Neural progenitor cell (in vitro differentiated cells): ENCODE data around the gene OARD1. TPM values are rescaled to one million over a fixed set of nuclear protein-coding genes. Genes with fewer than 3 reads are reported as not detected.

Experiments
- DNase-seq: peaks from one replicate; pipeline ENCODE4 v3.0.0-alpha.2; 2016; ENCODE audit warnings: low spot score
- H2AFZ ChIP-seq: fragments of 200-600 bp; sonication (generic); replicated peaks from 2 replicates; pipeline ENCODE4 v1.6.1; 2016; ENCODE audit warnings: antibody characterized with exemption
- H3F3A ChIP-seq: fragments of 200-600 bp; sonication (generic); 2 replicates; pipeline ENCODE4 v1.6.1; 2016; ENCODE audit warnings: antibody characterized with exemption, low read depth
- H3K27ac ChIP-seq: fragments of 200-600 bp; sonication (generic); 2 replicates; pipeline ENCODE4 v1.5.1; 2016; ENCODE audit warnings: mild to moderate bottlenecking
- H3K27me3 ChIP-seq: fragments of 200-600 bp; sonication (generic); 2 replicates; pipeline ENCODE4 v1.6.1; 2016; ENCODE audit warnings: mild to moderate bottlenecking, moderate library complexity
- H3K36me3 ChIP-seq: fragments of 200-600 bp; sonication (generic); 2 replicates; pipeline ENCODE4 v1.5.1; 2016
- H3K4me1 ChIP-seq: fragments of 200-600 bp; sonication (generic); 2 replicates; pipeline ENCODE4 v1.6.1; 2016; ENCODE audit warnings: mixed run types
- H3K4me2 ChIP-seq: fragments of 200-600 bp; sonication (generic); 2 replicates; pipeline ENCODE4 v1.6.1; 2016
- H3K4me3 ChIP-seq: fragments of 200-600 bp; sonication (generic); 2 replicates; pipeline ENCODE4 v1.5.1; 2016
- H3K79me2 ChIP-seq: fragments of 200-600 bp; sonication (generic); 2 replicates; pipeline ENCODE4 v1.6.1; 2016; ENCODE audit warnings: low read depth
- H3K9ac ChIP-seq: fragments of 200-600 bp; sonication (generic); 2 replicates; pipeline ENCODE4 v1.6.1; 2016
- H3K9me3 ChIP-seq: fragments of 200-600 bp; sonication (generic); 2 replicates; pipeline ENCODE4 v1.5.1; 2016; ENCODE audit warnings: low read depth
- H4K20me1 ChIP-seq: fragments of 200-600 bp; sonication (generic); 2 replicates; pipeline ENCODE4 v1.6.1; 2016; ENCODE audit warnings: low read depth
- H3K27ac Mint-ChIP-seq: 3 replicates; pipeline ENCODE4 v1.8.0; 2021; ENCODE audit warnings: mixed read lengths
- H3K27me3 Mint-ChIP-seq: 2 replicates; pipeline ENCODE4 v1.8.0; 2022; ENCODE audit warnings: low read depth, mild to moderate bottlenecking, inconsistent platforms, moderate library complexity, mixed read lengths; ENCODE audit not compliant: insufficient read depth
- H3K36me3 Mint-ChIP-seq: 3 replicates; pipeline ENCODE4 v1.8.0; 2021; ENCODE audit warnings: mixed read lengths
- H3K4me1 Mint-ChIP-seq: 3 replicates; pipeline ENCODE4 v1.8.0; 2021; ENCODE audit warnings: mixed read lengths
- H3K4me3 Mint-ChIP-seq: 3 replicates; pipeline ENCODE4 v1.8.0; 2021; ENCODE audit warnings: mild to moderate bottlenecking, moderate library complexity, mixed read lengths
- H3K9me3 Mint-ChIP-seq: 3 replicates; pipeline ENCODE4 v1.8.0; 2020; ENCODE audit warnings: mixed read lengths
- EZH2 ChIP-seq: fragments of 200-600 bp; sonication (generic); IDR thresholded peaks from 2 replicates; pipeline ENCODE4 v1.6.1; 2017; ENCODE audit warnings: antibody characterized with exemption, mild to moderate bottlenecking, moderate library complexity
- EZH2phosphoT487 ChIP-seq: fragments of 200-600 bp; sonication (generic); IDR thresholded peaks from 2 replicates; pipeline ENCODE4 v1.6.1; 2017; ENCODE audit warnings: antibody characterized with exemption
- total RNA-seq: library from RNA; depleted of rRNA; stranded (reverse); fragments of >200 nt; gene quantifications from 2 replicates; pipeline ENCODE4 v1.2.3, GENCODE V29; 2015; ENCODE audit warnings: low replicate concordance
- TF ChIP-seq, protein P1 (sequence below): fragments of 200-600 bp; sonication (generic); IDR thresholded peaks from 2 replicates; pipeline ENCODE4 v1.5.1; 2017; ENCODE audit warnings: antibody characterized with exemption, mild to moderate bottlenecking

The OARD1 gene
- total RNA-seq, 1 donor from 2014 or later: 67.9 TPM

DNA sequence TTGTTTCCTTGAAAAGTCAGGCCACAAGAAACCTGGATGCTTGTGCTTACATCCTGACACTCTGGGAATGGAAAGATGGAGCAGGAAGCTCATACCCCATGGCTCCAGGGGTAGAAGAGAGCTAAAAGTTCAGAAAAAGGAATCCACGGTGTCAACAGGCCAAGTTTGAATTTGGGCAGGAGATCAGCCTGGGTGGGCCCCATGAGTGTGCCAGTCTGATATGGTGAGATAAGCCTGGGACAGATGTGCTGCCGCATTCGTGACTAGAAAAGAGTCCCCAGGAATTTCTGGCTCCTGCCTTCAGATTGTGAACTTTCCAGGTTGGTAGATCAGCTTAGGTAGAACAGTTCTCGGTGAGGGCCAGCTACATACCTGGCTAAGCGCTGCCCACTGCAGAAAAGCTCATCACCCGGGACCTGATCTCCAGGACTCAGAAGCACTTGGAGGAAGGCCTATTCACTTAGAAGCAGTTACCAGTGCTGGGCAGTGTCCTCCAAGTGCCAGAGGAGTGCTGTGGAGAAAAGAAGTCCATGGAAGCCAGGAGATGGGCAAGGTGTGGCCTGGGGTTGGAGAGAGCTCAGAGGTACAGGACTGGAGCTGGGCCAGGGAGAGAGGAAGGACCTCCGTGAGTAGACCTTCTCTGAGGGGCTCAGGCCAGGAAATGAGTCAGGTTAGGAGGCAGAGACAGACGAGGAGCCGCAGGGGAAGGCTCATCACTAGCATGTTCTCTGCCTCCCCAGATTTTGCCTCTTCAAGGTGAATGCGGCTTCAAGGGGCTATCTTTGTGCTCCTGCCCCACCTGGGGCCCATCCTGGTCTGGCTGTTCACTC lies 29.7 kb downstream of the OARD1 start, which contains the start of gene TSPO2:
Gene TSPO2, plus strand, starts transcription at position 242 of the 830 bp plus-strand sequence. Its CDS starts 519 bp downstream, at position 761.
- H4K20me1 ChIP-seq: no peaks in the 10 kb centered on the region
- no peak within 1 kb of the TSS for H2AFZ ChIP-seq
- no peak within 1 kb of the TSS for H3K9ac ChIP-seq
- H3K36me3 ChIP-seq: no peaks in the 10 kb centered on the region
- H3K9me3 Mint-ChIP-seq: no peaks in the 10 kb centered on the region
- no peaks in the 10 kb centered on the region for H3K79me2 ChIP-seq
- H3K4me1 Mint-ChIP-seq: peaks cover under 1% of the 10 kb centered on the region
- TF ChIP-seq, protein P1, sequence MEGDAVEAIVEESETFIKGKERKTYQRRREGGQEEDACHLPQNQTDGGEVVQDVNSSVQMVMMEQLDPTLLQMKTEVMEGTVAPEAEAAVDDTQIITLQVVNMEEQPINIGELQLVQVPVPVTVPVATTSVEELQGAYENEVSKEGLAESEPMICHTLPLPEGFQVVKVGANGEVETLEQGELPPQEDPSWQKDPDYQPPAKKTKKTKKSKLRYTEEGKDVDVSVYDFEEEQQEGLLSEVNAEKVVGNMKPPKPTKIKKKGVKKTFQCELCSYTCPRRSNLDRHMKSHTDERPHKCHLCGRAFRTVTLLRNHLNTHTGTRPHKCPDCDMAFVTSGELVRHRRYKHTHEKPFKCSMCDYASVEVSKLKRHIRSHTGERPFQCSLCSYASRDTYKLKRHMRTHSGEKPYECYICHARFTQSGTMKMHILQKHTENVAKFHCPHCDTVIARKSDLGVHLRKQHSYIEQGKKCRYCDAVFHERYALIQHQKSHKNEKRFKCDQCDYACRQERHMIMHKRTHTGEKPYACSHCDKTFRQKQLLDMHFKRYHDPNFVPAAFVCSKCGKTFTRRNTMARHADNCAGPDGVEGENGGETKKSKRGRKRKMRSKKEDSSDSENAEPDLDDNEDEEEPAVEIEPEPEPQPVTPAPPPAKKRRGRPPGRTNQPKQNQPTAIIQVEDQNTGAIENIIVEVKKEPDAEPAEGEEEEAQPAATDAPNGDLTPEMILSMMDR: no peak
- TF ChIP-seq EZH2phosphoT487: no peak
- no peak for TF ChIP-seq EZH2
- no peaks in the 10 kb centered on the region for H3K4me1 ChIP-seq
- no peaks in the 10 kb centered on the region for H3K36me3 Mint-ChIP-seq
- peaks cover 7% of the 10 kb centered on the region for H3K27me3 Mint-ChIP-seq
- no peak for DNase-seq
- H3K27ac ChIP-seq: no peak within 1 kb of the TSS
- H3K27ac Mint-ChIP-seq: no peak within 1 kb of the TSS
- H3K4me3 Mint-ChIP-seq: no peak within 1 kb of the TSS
- H3F3A ChIP-seq: no peaks in the 10 kb centered on the region
- H3K4me2 ChIP-seq: no peak within 1 kb of the TSS
- no peaks in the 10 kb centered on the region for H3K9me3 ChIP-seq
- no peaks in the 10 kb centered on the region for H3K27me3 ChIP-seq
- no peak within 1 kb of the TSS for H3K4me3 ChIP-seq

DNA sequence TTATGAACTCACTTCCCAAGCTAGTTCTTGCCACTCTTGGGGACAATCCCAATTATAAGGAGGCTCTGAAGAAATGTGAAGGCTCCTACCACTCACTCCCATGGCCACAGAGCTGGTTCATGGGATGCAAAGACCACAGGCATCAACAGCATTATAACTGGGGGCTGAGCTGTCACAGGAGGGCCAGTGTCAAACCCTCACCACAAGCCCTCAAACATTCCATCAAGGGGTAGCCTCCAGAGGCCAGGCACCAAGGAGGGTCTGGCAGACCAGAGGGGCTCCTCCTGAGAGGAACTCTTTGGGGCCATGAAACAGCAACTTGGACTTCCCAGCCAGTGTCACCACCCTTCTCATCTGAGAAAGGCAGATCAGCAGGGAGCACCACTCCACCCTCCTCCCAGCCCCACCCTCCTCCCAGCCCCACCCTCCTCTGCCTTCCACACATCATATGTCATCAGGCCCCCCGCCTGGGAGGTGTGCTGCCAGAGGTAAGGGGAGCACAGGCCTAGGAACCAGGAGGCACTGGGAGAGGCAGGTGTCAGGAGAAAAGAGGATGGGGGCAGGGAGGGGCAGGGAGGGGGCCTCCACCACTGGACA lies 31.1 kb downstream of the OARD1 start:
- Mint-ChIP-seq H3K36me3 (no peaks in the 10 kb centered on the region), H3K9me3 (no peaks in the 10 kb centered on the region), H3K4me3 (no peak overlapping the region), H3K27ac (no peak overlapping the region), H3K27me3 (peaks cover 6% of the 10 kb centered on the region), H3K4me1 (peaks cover 8% of the 10 kb centered on the region)
- no peaks in the 10 kb centered on the region for H3K9me3 ChIP-seq
- H3K36me3 ChIP-seq: no peaks in the 10 kb centered on the region
- H3K79me2 ChIP-seq: no peaks in the 10 kb centered on the region
- H3F3A ChIP-seq: no peaks in the 10 kb centered on the region
- no peaks in the 10 kb centered on the region for H4K20me1 ChIP-seq
- H3K4me1 ChIP-seq: peaks cover 4% of the 10 kb centered on the region
- no peak for DNase-seq
- no peak overlapping the region for H3K9ac ChIP-seq
- H3K27ac ChIP-seq: no peak overlapping the region
- TF ChIP-seq EZH2 (no peak), EZH2phosphoT487 (no peak)
- TF ChIP-seq, protein P1: no peak
- no peak overlapping the region for H3K4me3 ChIP-seq
- no peak overlapping the region for H2AFZ ChIP-seq
- H3K27me3 ChIP-seq: no peaks in the 10 kb centered on the region
- H3K4me2 ChIP-seq: no peak overlapping the region

DNA sequence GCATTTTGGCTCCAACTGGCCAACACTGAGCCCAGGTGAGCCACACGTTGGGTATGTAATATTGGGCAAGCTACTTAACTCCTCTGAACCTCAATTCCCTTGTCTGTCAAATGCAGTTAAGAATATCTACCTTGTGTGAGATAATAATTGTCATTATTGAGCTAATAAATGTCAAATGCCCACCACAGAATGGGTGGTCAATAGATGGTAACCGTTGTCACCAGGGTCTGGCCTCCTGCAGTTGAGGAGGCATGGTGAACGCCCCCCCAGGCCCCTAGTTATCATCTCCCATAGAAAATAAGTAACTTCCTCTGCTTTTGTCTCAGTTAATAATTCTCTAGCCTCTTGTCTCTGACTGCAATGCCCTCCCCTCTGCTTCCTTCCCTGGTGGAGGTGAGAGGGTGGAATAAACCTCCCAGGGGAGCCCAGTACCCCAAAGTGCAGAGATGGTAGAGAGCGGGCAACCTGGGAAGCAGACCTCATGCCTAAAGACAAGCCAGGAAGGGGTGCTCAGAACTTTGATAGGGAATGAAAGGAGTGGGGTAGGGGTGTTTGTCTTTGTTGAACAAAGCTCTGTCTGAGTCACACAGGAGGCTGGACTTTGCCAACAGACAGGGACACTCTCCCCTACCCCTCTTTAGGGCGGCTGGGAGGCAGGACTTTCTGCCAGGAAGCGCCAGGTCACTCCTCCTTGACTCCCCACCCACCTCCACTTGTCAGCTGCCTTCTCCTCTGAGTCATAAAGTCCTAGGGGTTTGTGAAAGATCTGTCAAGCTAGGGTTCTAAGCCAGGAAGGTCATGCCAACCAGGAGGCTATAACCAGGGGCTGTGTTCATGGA lies 31.8 kb downstream of the OARD1 start:
- H3F3A ChIP-seq: no peaks in the 10 kb centered on the region
- TF ChIP-seq, protein P1: no peak
- Mint-ChIP-seq H3K27ac (no peak overlapping the region), H3K4me3 (no peak overlapping the region), H3K27me3 (peaks cover 6% of the 10 kb centered on the region), H3K4me1 (peaks cover 8% of the 10 kb centered on the region), H3K9me3 (no peaks in the 10 kb centered on the region), H3K36me3 (no peaks in the 10 kb centered on the region)
- H3K27ac ChIP-seq: no peak overlapping the region
- no peaks in the 10 kb centered on the region for H3K36me3 ChIP-seq
- H3K79me2 ChIP-seq: no peaks in the 10 kb centered on the region
- no peak overlapping the region for H3K4me2 ChIP-seq
- no peaks in the 10 kb centered on the region for H4K20me1 ChIP-seq
- H3K27me3 ChIP-seq: no peaks in the 10 kb centered on the region
- H3K4me1 ChIP-seq: peaks cover 4% of the 10 kb centered on the region
- DNase-seq: no peak
- no peaks in the 10 kb centered on the region for H3K9me3 ChIP-seq
- H2AFZ ChIP-seq: no peak overlapping the region
- no peak overlapping the region for H3K9ac ChIP-seq
- H3K4me3 ChIP-seq: no peak overlapping the region
